ENCODE measurements around the gene QSOX1.

QSOX1 gene

GRCh38 chr1:180235077-180235501, 80.4 kb downstream of the QSOX1 start:
- no peak for DNase-seq (ENCODE audit: low read depth)
- H3K4me3 ChIP-seq (ENCODE audit: low read depth, low read length), result no peak overlapping the region
- TF ChIP-seq, protein P1, sequence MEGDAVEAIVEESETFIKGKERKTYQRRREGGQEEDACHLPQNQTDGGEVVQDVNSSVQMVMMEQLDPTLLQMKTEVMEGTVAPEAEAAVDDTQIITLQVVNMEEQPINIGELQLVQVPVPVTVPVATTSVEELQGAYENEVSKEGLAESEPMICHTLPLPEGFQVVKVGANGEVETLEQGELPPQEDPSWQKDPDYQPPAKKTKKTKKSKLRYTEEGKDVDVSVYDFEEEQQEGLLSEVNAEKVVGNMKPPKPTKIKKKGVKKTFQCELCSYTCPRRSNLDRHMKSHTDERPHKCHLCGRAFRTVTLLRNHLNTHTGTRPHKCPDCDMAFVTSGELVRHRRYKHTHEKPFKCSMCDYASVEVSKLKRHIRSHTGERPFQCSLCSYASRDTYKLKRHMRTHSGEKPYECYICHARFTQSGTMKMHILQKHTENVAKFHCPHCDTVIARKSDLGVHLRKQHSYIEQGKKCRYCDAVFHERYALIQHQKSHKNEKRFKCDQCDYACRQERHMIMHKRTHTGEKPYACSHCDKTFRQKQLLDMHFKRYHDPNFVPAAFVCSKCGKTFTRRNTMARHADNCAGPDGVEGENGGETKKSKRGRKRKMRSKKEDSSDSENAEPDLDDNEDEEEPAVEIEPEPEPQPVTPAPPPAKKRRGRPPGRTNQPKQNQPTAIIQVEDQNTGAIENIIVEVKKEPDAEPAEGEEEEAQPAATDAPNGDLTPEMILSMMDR (IDR thresholded peaks at IDR 0.05; ENCODE audit: insufficient read depth, low read depth, low read length, missing control alignments), result no peak

DNA sequence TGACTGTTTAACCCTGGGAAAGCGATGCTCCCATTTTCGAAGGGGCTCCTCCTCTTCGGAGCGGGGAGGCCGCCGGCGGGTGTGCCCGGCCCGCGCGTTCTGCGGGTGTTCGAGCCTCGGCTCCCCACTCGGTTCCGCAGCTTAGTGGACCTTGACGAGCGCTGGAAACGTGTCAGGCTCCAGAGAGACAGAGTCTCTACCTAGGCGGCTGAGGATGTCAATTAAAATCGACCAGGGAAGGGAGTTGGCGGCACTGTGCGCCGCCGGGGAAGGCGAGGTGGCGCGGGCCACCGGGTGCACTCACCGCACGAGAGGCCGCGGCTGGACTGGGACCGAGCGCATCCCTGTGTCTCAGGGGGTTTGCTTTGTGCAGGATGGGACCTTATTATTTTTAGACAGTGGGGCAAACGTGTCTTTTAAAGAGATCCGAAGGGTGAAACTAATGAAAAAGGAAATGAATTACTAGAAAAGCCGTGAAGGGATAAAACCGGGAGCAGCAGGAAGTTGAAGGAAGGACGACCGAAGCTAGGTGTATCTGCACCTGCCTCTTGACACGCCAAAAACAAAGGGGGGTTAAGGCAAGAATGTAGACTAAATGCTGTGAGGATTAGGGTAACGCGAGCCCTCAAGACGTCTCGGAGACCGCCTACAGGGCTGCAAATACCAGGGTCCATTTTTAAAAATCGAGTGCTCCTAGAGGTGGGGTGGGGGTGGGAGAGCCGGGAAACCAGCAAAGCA, 81.0 kb downstream of the QSOX1 start:
- TF ChIP-seq, protein P1 (IDR thresholded peaks at IDR 0.05; ENCODE audit: insufficient read depth, low read depth, low read length, missing control alignments), result no peak
- no peak overlapping the region for H3K4me3 ChIP-seq (ENCODE audit: low read depth, low read length)

GRCh38 chr1:180236698-180237509, 82.2 kb downstream of the QSOX1 start:
- DNase-seq (ENCODE audit: low read depth), result no peak
- no peak overlapping the region for H3K4me3 ChIP-seq (ENCODE audit: low read depth, low read length)
- TF ChIP-seq, protein P1 (IDR thresholded peaks at IDR 0.05; ENCODE audit: insufficient read depth, low read depth, low read length, missing control alignments), result no peak

More for the DNA sequence above, 81.0 kb downstream of the QSOX1 start:
- no peak for DNase-seq (ENCODE audit: low read depth)

- no peak overlapping the region for H3K4me3 ChIP-seq (ENCODE audit: low read depth, low read length)
- DNase-seq (ENCODE audit: low read depth), result no peak
- TF ChIP-seq, protein P1 (IDR thresholded peaks at IDR 0.05; ENCODE audit: insufficient read depth, low read depth, low read length, missing control alignments), result no peak
Measured at GRCh38 chr1:180237869-180238476, 83.3 kb downstream of the QSOX1 start.

DNA sequence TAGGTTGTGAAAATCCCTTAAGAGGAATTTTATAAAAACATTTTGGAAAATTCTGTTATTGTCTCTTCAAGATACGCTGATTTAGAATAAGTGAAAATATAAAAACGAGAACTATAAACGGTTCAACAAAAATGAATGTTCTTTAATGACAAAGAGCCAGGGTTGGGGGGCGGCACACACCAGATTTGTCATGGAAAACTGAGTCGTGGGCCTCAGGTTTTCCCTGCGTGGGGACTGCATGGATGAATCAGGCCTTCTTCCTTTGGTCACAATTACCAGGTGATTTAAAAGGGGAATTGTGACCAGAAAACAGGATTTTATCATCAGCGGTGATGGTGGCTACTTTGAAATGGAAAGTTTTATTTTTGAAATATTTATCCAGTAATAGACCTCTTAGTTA, 84.0 kb downstream of the QSOX1 start:
- TF ChIP-seq, protein P1 (IDR thresholded peaks at IDR 0.05; ENCODE audit: insufficient read depth, low read depth, low read length, missing control alignments), result no peak
- no peak for DNase-seq (ENCODE audit: low read depth)
- H3K4me3 ChIP-seq (ENCODE audit: low read depth, low read length), result no peak overlapping the region

DNA sequence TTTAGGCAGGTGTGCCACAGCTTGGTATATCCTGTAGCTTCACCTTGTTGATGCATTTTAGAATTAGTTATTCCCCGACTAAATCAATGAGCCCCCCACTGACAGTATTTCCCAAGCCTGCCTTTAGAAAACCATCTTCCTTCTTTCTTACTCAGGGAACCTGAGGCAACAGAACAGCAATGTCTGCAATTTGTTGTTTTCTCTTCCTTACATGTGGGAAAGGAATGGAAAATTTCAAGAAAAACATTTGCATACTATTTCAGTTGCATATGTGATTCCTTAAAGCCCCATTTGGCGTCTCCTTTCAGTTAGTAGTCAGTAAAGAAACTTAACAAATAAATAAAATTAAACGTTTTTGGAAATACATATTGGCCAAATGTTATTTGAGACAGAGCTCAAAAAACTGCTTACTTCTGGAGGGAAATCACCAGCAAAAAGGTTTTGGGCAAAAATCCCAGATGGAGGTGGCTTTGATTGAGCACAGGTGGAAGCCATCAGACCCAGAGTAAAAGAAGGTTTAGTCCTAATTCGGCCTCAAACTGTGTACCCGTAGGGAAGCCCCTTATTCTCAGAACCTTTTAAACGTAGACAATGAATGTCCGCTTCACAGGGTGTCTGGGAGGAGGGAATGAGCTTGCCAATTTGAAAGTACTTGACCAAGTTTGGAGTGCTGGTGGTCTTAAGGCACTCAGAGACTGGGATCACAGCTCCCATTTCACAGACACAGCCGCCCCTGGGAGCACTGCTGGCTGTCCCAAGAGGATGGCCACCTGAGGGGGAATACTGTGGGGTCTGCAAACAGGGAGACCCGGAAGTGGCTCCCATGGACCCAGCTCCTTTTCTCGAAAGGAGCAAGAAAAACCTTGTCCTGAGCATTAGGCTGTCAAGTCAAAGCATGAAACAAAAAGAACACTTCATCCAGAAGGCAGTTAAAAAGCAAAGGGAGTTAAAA, 84.8 kb downstream of the QSOX1 start:
- TF ChIP-seq, protein P1 (IDR thresholded peaks at IDR 0.05; ENCODE audit: insufficient read depth, low read depth, low read length, missing control alignments), result no peak
- H3K4me3 ChIP-seq (ENCODE audit: low read depth, low read length), result no peak overlapping the region
- DNase-seq (ENCODE audit: low read depth), result no peak

Data from GM12865 (cell line).